GM18508 (cell line): ENCODE results near the gene TRDN.
"Not testable (repeated sequence)": the region's sequence is repeated elsewhere in the genome, so short reads cannot be mapped to it uniquely, and the experiment has no call there.

Source experiments
- ATAC-seq: cut with Tn5 transposase; IDR thresholded peaks from one replicate; pipeline ENCODE4 v1.9.1; 2021; ENCODE audit warnings: moderate number of reproducible peaks; ENCODE audit not compliant: insufficient read depth, unreplicated experiment

TRDN gene

DNA sequence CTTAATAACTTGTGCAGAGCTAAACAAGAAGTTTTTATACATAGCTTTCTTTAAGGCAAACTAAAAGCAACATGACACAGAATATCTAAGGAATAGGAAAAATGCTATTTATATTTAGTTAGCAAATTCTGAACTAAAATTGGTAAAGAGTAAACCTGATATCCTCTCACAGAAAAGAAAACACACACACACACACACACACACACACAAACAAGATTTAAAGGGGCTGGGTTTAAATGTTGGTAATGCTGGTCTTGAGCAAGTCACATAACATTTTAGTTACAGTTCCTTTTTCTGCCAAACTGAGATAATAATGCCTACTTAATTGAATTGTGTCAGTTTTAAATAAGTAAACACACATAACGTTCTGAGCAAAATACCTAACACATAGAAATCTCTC lies 1.6 kb downstream of the TRDN start:
- ATAC-seq: no peak

GRCh38 chr6:123632641-123633040 lies 4.1 kb downstream of the TRDN start:
- no peak for ATAC-seq

- ATAC-seq: no peak
These were observed 7.3 kb downstream of the TRDN start for GRCh38 chr6:123629258-123629941.

DNA sequence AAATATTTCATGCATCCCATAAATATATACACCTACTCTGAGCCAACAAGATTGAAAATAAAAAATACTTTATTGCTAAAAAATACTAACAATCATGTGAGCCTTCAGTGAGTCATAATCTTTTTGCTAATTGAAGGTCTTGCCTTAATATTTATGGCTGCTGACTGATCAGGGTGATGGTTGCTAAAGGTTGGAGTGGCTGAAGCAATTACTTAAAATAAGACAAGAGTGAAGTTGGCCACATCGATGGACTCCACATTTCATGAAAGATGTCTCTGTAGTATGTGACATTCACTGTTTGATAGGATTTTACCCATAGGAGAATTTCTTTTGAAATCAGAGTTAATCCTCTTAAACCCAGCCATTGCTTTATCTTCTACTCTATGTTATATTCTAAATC lies 11.1 kb downstream of the TRDN start:
- no peak for ATAC-seq

DNA sequence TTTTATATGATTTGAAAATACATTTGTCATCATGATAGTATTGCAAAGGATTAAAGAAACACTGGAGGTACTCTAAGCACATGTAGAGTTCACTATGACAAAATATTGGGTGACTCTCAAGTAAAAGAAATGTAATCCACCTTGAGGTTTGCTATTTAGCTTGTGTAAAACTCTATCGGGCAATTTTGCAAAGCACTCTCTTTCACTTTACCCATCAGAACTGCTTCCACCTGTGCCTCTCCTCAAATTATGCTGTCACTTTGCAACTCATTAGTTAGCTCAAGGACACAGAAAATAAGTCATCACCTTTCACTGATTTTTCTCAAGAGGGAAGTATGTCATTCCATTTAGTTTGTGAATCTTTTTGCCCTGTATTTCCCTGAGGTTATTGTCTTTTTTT lies 14.0 kb downstream of the TRDN start:
- ATAC-seq: no peak

DNA sequence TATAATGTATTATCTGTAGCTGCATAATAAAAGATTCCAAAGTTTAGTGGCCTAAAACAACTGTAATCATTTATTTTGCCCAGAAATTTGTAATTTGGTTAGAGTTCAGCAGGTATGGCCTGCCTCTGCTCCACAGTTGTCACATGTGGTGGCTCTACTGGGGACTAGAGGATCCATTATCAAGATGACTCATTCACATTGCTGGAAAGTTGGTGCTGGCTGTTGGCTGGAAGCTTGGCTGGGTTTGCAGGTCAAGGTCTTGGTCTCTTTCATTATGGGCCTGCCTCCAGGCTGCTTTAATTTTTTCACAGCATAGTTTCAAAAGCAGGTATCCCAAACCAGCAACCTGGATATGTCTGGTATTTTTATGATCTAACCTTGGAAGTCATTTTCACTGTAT lies 17.6 kb downstream of the TRDN start:
- ATAC-seq: no peak

GRCh38 chr6:123616942-123617341 lies 19.8 kb downstream of the TRDN start:
- ATAC-seq: no peak

DNA sequence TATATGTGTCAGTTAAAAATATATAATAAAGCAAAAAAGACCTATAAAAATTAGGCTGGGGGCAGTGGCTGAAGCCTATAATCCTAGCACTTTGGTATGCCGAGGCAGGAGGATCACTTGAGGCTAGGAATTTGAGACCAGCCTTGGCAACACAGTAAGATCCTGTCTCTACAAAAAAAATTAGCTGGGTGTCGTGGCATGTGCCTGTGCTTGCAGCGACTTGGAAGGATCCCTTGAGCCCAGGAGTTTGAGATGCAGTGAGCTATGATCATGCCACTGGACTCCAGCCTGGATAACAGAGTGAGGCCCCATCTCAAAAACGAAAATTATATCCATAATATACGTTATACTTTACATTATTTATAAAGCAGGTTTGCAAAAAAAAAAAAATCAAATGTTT lies 20.7 kb downstream of the TRDN start:
- no peak for ATAC-seq

DNA sequence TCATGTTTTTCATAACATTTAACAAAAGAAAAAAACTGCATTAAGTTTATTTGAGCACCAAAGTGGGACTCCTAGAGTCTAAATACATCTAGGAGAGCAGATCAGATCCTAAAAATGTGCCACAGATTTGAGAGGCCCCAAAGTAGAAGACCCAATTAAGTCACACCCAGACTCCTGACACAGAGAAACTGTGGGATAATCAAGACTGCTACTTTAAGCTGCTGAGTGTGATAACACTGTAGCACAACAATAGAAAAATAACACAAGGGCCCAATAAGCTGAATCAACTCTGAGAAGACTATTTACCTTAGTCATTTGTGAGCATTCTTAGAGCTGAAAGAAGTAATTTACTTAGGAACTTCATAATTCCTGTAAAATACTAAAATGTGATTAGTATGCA lies 26.0 kb downstream of the TRDN start:
- ATAC-seq: no peak

DNA sequence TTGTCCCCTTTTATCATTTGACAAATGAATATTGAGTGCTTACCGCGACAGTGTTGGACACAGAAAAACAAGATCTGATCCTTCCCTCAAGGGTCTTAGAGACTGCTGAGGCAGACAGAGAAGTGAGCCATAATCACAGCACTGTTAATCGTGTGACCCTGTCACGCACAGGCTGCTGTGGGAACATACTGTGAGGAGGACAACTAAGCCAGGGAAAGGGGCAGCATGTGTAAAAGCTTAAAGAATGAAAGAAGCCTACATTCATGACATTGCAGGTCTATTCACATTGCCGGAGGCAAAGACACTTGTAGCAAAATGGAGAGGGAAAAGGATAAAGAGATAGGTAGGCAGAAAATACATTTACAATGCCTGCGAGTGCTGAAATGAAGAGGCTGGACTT lies 32.7 kb downstream of the TRDN start:
- ATAC-seq: no peak

- no peak for ATAC-seq
These were observed 38.7 kb downstream of the TRDN start for GRCh38 chr6:123598011-123598410.

DNA sequence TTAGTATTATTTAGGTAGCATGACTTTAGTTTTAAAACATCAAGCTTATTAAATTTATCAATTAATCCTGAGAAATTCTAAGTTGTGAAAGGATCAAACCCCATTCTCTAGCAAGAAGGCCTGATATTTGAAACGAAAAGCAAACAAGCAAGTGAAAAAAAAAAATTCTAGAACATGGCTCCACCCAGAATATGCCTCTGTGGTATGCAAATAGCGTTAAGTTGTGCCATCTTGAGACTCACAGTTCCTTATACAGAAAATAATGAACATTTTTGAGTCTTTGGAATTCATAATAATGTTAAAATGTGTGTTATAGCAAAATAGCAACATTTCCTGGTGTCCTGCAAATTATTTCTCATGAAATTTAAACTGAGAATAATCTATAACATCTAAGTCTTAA lies 42.0 kb downstream of the TRDN start:
- no peak for ATAC-seq

GRCh38 chr6:123592426-123592825 lies 44.3 kb downstream of the TRDN start:
- ATAC-seq: no peak

- no peak for ATAC-seq
These were observed 46.8 kb downstream of the TRDN start for GRCh38 chr6:123589973-123590372.

- no peak for ATAC-seq
These were observed 47.4 kb downstream of the TRDN start for GRCh38 chr6:123589317-123589716.

DNA sequence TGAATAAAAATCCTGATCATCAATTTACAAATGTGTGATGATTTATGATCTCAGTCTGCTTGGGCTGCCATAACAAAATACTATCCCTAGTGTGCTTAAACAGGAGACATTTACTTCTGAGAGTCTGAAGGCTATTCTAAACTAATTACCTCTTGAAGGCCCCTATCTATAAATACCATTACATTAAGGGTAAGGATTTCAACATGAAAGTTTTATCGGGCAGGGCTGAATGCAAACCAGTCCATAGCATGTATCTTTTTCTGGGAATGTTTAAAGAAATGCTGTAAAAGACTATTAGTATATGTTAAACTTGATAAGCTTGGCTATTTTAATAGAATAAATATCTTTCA lies 48.2 kb downstream of the TRDN start:
- no peak for ATAC-seq

GRCh38 chr6:123587838-123588545 lies 48.8 kb downstream of the TRDN start:
- ATAC-seq: no peak

DNA sequence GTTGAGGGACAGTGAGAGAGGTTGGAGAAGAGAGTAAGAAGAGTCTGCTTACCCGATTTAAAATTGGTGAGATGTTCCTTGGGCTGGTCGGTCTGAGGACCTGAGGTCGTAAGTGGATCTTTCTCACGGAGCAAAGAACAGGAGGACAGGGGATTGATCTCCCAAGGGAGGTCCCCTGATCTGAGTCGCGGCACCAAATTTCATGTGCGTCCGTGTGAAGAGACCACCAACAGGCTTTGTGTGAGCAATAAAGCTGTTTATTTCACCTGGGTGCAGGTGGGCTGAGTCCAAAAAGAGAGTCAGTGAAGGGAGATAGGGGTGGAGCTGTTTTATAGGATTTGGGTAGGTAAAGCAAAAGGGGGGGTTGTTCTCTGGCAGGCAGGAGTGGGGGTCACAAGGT lies 49.3 kb downstream of the TRDN start:
- ATAC-seq: not testable (repeated sequence)

- ATAC-seq: no peak
These were observed 56.4 kb downstream of the TRDN start for GRCh38 chr6:123580331-123580730.

GRCh38 chr6:123575188-123575587 lies 61.6 kb downstream of the TRDN start:
- ATAC-seq: no peak

GRCh38 chr6:123570813-123571684 lies 65.7 kb downstream of the TRDN start:
- ATAC-seq: no peak
